ENCODE data around the gene DCXR.
A peak's percentile ranks its signal among the peaks of the same experiment; 100 is the strongest.

The DCXR gene

DNA sequence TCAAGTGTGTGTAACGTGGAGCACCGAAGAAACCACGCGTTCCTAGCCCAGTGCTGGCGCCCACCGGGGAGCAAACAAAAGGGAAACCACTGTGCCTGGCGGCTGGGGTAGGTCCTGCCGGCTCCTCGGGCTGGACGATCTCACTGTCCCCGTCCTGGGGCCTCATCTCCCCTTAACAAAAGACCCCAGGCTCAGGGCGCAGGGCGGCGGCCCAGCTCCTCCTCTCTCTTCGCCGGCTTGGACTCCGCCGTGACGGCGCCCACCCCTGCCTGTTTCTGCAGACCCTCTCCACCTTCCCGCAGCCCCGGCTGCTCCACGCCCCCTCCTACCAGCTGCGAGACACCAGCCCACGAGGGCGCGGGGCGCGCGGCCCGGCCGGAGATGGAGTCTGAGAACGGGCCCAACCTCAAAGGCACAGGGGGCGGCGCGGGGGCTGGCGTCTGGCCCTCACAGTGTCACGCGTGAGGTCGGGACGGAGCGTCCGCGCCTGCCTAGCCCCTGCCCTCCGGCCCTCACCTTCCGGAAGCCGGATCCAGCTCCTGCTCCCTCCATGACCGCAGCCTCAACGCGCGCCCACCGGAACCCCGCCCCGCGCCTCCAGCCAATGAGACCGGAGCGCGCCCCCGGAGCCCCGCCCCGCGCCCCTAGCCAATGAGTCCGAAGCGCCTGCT, 15.1 kb downstream of the DCXR start, which contains the start of gene CENPX:
TSS of gene CENPX (minus strand) at position 569 of the 671 bp plus-strand sequence. CDS start at position 552, 17 bp downstream.
- no peak for DNase-seq (ENCODE audit: low read depth)

DNA sequence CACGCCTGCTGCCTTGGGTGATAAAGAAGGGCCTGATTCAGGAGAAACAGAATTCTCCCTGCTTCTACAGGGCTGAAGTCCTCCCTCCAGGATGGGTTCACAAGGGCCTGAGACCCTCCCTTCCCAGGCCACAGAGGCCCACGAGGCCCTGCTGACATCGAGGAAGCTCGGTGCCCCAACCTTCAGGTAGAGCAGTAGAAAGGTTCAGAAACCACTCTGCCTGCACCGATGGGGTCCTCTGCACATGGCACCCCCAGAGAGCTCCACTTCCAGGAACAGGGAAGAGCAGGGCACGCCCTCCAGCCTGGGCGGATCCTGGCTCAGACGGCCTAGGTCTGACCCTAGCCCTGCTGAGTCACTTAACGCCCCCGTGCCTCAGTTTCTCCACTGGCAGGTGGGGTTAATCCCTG, 15.6 kb downstream of the DCXR start:
- DNase-seq (ENCODE audit: low read depth) = no peak

DNA sequence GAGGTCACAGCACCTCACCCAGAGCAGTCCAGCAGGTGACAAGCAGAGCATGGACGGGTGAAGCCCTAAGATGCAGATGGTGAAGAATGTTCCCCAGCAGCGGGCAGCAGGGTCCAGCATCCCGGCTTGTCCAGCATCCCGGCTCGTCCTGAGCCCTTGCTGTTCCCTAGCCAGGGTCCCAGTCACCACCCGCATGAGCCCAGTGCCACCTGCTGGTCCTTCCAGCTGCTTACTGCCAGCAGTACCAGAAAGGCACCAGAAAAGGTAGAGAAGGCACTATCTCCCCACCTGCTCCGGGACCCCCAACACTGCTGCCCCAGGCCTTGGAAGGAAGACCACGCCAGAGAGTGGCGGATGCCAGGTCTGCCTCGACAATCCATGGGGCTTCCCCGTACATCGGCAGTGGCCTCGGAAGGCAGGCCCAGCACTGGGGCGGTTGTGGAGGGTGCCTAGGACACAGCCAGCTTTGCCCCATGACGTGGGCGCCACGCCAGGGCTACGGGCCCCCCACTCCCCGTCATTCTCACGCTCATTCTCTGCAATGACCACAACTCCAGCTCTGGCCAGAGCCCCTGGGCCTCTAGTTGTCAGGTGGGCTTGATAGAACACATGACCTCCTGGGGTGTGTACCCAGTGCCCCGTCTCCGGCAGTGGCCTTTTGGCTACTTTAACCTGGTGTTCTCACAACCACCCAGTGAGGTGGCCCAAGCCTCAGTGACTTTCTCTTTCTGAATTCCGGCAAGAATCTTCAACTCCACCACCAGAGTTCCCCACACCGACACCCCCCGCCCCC, 16.2 kb downstream of the DCXR start:
- no peak for DNase-seq (ENCODE audit: low read depth)

DNA sequence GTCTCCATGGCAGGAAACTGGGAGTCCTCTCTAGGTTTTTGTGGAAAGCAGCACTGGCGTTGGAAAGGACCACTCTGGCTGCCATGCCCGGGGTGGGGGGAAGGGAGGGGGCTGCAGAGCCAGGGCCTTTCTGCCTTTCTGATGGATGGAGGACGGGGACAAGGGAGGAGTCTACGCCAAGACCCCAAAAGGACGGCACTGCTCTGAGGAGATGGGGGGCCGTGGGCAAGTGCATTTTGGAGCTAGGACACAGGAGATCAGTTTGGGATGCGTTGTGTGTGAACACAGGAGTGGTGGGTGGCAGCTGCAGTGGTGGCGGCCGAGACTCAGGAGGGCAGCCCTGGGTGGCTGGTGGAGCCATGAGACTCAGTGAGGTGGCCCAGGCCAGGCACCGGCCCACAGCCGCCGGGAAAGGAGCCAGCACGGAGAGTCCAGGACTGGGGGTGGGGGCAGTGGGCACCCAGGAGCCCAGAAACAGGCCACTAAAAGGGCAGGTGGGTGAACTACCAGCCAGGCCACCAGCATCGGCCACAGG, 16.9 kb downstream of the DCXR start:
- DNase-seq (ENCODE audit: low read depth) = no peak

DNA sequence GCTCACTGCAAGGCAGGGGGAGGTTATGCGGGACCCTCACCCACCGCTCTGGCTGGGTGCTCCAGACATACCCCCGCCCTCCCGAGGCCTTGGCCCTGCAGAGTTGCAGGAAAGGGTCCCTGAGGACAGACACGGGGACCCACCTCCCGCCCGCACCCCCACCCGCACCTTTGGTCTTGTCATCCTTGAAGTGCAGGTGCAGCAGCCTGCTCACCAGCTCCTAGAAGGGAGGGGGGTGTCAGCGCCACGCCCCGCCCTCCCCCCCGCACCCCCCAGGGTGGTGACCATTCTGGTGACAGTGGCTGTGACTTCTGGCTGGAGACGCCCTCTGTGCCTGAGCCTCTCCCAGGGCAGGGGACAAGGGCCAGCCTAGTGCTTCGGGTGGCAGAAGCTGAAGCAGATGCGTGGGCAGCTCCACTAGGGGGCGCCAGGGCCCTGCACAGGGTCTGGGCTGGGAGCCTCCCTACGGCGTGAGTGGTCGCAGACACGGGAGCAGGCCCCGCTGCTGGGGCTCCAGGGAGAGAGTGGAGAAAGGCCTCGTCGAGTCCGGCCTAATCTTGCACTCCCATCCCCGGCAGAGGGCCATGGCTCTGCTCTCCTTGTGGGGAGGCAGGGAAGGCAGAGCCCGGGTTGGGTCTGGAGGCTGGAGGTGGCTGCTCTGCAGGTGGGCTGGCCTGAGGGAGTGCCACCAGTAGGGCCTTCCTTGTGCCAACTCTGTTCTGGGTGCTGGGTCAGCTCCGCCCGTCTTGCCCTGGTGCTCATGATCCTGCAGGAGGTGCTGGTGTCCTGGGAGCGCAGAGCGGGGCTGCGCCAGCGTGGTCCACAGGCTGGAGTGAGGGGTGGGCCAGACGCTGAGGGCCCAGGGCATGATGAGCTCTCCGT, 17.6 kb downstream of the DCXR start:
- DNase-seq (ENCODE audit: low read depth) = peak; percentile 58

DNA sequence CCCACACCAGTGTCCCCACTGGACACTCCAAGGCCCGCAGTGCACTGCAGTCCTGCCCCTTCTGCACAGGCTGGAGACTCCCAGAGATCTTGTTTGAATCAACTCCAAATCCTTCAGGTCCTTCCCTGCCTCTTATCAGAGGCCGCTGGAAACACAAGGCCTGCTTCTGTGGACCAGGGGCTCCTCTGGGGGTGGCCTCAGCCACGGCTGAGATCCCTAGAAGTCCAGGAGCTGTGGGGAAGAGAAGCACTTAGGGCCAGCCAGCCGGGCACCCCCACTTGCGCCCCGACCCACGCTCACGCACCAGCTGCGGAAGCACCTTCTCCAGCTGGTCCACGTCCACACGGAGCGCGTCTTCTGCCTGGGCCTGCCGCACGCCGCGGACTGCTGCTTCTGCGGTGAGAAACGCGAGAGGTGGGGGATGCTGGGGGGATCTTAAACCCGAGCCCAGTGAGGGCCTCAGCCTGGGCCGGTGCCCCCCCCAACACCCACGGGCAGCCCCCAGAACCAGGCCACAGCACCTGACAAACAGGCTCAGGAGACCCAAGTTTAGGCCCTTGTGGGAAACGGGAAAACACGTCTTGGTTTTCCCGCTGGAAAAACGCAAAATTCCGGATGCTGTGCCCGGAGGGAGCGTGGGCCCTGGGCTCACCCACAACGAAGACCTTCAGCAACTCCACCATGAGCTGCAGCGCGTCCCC, 18.4 kb downstream of the DCXR start:
- no peak for DNase-seq (ENCODE audit: low read depth)

DNA sequence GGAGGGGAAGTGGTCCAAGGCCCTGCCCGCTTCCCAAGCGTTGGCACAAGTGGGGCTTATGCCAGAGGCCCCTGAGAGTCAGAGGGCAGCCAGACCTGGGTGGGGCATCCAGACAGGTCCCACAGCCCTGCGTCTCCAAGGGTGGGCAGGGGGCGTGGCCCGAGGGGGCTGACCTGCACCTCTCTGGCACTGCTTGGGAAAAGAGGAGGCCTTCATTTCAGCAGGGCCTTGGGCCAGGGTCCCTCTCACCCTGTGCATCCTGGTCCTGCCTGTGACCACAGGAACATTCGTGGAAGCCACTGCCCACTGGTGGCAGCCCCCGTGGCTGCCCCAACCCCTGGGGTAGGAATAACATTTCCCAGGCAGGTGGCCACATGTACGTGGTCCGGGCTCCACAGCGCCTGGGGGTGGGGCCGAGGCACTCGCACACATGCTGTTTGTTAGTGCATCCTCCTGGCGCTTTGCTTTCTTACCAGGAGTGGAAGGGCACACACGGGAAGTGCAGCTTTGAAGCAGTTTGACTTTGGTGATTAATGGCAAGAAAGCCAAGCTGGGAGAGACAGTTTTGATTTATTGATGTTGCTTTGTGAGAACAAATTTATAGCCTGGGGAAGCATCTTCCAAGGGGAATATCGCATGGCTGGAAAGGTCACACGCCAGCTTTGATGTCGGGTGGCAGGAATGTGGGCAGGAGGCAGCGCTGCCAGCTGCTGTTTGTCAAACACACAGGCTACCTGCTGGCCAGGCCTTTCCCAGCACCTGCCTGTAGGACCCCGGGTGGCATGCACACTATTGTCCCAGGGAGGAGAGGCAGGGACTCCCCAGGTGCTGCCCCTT, 19.1 kb downstream of the DCXR start:
- no peak for DNase-seq (ENCODE audit: low read depth)

DNA sequence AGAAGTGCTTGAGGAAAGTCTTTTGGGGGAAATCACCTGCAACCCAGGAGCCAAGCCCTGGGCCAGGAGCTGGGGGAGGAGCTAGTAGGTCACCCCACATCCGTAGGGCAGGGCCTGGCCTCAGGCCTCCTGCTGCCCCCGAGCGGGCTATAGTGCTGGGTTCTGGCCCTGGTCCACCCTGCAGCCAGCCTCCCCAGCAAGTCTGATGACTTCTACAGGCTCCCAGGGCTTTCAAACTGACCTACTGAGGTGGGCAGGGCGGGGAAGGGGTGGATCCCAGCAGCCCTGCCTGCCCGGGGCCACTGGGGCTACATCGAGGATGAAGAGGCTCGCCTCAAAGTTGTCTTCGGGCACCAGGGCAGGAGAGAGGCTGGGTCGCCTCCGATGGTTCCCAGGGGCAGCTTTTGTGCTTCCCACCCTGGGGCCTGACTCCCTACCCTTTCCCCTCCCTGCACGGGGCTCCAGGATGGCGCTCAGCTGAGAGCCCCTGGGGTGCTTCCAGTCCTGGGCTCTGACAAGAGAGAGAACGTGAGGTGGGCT, 19.8 kb downstream of the DCXR start:
- DNase-seq (ENCODE audit: low read depth) = no peak

DNA sequence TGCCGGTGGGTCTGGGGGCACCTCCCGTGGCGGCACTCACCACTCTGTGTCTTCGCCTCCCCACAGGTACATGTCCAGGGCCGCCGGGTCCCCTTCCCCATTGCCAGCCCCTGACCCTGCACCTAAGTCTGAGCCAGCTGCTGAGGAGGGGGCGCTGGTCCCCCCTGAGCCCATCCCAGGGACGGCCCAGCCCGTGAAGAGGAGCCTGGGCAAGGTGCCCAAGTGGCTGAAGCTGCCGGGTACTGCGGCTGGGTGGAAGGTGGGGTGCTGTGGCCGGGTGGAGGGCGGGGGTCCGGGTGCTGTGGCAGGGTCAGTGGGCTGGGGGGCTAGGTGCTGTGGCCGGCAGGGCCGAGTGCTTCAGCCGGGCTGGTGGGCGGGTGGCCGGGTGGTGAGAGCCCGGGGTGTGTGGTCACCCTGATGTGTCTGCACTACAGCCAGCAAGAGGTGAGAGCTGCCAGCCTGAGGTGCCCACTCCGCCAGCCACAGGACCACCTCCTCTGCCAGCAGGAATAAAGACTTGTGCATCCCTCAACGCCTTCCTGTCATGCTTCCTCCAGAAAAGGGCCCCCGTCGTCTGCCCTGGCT, 20.5 kb downstream of the DCXR start:
- no peak for DNase-seq (ENCODE audit: low read depth)

DNA sequence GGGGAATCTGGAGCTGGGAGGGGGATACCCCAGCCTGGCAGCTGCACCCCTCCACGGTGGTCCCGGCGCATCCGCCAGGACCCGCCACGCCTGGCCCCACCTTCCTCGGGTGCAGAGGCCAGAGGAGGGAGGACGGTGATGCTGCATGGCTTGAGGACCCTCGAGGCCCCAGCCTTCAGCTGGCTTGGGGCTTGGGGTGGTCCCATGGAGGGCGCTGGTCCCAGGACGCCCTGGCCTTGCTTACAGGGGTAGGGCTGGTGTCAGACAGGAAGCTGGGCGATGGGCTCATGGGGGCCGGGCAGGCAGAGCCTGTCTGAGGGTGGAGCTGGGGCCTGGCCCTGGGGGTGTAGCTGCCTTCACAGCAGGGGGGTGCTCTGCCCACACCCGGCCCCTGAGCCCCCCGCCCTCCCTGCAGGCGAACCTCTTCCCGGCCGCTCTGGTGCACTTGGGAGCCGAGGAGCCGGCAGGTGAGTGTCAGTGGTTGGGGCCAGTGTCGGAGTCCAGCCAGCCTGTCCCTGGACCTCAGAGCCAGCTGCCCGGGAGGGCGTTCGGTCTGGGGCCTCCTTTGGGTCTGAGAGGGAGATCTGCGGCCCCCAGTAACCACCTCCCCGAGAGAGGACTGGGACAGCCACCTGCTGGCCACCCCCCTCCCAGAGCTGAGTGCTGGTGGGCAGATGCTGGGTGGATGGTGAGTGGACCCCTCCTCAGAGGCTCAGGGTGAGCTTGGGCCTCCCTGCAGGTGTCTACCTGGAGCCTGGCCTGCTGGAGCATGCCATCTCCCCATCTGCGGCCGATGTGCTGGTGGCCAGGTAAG, 21.2 kb downstream of the DCXR start:
- DNase-seq (ENCODE audit: low read depth) = no peak

DNA sequence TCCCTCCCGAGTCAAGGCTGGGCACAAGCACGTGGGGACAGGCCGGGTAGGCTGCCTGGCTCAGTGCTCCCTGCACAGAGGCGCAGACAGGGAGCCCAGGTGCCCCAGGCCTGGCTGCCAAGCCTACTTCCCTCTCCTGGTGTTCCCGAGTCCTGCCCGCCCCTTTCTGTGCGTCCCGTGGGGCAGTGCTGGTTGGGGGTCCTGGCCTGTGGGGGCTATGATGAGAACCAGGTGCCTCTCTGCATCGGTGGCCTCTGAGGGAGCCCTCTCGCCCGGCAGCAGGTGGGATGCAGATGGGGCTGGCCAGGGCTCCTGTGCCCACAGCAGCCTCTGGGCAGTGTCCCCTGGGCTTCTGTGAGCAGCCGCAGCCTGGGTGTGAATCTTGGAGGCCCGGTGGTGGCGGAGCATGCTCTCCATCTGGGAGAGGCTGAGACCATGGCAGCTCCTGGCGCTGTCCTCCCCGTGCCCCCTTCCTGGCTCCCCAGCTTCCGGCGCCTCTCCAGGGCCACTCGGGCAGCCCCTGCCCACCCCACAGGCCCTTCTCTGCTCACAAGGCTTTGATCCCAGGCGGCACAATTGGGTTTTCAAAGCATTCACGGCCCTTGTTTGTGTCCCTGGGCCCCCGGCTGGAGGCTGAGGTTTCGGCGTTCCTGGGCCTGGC, 22.1 kb downstream of the DCXR start:
- no peak for DNase-seq (ENCODE audit: low read depth)

DNA sequence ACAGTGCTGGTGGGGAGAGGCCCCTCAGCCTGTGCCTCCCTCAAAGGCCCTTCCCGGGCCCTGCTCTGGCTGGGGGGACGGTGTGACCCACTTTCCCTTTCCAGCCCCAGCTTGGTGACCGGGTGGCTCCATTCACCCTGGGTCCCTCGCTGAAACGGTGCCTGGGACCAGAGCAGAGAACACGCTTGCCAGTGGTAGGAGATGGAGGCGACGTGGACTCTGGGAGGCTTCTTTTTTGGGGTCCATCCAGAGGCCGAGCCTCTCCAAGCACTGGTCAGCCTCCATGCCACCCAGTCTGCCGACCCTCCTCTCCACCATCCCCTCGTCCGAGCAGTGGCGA, 22.6 kb downstream of the DCXR start:
- DNase-seq (ENCODE audit: low read depth) = no peak

DNA sequence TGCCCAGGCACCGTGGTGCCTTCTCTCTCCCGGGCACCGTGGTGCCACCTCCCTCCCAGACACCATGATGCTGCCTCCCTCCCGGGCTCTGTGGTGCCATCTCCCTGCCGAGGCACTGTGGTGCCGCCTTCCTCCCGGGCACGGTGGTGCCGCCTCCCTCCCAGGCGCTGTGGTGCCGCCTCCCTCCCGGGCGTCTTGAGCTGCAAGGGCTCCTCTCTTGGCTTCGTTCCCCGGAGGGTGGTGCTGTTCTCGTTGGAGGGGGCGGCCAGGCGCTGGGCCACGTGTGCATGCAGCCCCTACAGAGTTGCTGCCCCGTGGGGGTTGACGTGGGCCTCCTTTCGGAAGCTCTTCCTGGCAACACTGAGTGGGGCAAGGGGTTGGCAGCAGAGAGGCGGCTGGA, 23.1 kb downstream of the DCXR start:
- DNase-seq (ENCODE audit: low read depth) = no peak

DNA sequence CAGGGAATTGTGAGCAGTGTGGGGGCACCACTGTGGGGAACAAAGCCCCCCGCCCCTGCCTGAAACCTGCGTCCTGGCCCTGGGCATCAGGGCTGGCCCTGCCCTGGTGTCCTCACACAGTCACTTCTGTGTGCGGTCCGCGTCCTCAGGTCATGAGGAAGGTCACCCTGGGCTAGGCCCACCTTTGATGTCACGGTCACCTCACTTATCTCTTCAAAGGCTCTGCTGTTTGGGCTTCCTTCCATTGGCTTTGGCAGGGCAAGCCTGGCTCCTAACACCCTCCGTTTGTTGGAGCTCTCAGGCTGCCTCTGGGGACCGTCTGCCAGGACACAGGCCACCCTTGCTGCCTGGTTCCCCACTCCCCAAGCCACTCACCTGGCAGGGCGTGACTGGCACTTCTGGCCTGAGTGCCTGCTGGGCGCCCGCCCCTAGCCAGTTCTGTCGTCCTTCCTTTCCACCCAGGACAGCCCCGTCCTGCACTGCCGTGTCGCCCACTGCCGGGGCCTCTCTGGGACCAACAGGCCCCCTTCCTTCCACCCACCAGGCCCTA, 23.6 kb downstream of the DCXR start:
- DNase-seq (ENCODE audit: low read depth) = no peak

DNA sequence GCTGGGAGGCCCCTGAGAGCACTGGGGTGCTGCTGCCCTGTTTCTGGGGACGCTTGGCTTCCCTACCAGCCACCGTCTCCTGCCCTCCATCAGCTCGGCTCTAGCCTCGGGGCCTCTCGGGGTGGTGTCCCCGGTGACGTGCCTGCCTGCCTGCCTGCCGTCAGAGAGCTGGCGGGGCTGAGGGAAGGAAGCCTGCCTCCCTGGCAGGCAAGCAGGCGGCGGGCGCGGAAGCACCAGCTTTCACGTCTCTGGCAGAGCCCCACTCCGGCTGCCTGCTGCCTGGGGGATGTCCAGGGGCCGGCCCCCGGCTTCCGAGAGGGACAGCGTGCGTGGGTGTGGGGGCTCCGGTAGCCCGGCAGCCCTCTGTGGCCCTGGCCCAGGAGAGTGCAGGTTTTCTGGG, 24.2 kb downstream of the DCXR start:
- no peak for DNase-seq (ENCODE audit: low read depth)

DNA sequence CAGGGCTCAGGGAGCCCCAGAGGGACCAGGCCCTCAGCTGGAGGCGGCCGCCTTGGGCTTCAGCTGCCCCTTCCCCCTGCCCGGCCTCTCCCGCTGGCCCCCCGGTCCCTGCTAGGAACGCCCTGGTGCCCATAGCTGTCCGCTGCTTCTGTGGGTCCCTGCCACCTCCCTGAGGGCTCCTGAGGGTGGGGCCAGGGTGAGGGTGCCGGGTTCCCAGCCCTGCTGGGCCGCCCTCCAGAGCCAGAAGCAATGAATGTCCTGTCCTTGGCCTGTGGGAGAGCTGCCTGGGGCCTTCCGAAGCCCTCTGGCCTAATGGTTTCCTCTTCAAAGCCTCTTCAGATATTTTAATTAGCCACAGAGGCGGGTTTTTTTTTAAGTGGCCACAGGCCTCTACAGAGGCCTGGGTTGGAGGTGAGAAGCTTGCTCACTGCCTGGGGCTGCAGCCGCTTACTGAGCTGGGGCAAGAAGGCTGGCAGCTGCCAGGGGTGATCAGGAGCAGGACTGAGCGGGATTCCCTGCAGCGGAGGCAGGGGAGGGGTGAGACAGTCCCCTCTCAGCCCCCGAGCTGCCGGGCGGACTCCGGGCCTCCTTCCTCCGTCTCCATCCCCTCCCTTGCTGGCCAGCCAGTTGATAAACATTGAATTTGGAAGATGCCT, 24.7 kb downstream of the DCXR start:
- DNase-seq (ENCODE audit: low read depth) = no peak

DNA sequence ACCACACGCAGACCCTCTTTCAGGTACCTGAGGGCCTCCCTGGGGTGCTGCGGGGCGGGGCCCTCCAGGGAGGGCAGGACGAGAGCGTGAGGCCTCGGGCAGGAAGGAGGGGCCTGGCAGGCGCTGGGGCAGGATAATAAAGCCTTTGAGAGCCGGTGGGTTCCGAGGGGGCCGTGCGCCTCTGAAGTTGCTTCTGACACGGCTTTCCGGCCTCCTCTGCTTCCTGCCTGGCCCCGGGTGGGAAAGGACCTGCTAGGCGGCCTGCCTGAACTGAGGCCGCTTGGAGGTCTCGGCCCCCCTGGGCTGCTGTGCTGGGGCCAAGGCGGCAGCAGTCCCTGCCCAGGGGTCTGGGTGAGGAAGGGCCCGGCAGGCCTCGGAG, 25.2 kb downstream of the DCXR start:
- DNase-seq (ENCODE audit: low read depth) = no peak

DNA sequence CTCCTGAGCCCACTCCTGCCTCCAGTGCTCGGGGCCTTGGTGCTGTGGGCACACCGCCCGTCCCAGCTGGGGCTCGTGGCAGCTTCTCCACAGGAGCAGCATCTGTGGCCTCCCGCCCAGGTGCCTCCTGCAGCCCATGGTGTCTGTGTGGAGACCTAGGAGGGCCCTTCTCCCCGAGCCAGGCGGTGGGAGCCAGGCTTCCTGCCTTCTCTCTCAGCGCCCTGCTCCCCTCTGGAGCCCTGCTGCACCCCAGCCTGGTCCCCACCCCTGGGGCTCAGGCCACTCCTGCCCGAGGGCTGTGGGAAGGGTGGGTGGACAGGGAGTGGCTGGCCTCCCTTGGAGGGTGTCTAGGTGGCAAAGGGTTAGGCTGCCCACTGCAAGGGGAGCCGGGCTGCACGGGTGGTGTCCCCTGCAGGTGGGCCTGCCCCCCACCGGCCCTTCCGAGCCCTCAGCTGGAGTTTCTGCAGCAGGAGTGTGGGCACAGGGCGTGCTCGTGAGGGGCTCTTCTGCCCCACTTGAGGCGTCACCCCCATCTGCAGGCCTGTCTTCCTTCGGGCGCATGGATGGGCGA, 25.8 kb downstream of the DCXR start:
- no peak for DNase-seq (ENCODE audit: low read depth)
